Jurkat, Clone E6-1 (cell line): ENCODE measurements around the gene ASB10.

ENCODE experiments used
- DNase-seq: peaks from one replicate; pipeline ENCODE4 v3.0.0-alpha.2; 2011; ENCODE audit warnings: low read depth, low spot score
- H3K4me3 ChIP-seq: 2 replicates; pipeline ENCODE4 v1.5.1; 2011; ENCODE audit warnings: mild to moderate bottlenecking, low read length, control low read depth, moderate library complexity

ASB10 gene

DNA sequence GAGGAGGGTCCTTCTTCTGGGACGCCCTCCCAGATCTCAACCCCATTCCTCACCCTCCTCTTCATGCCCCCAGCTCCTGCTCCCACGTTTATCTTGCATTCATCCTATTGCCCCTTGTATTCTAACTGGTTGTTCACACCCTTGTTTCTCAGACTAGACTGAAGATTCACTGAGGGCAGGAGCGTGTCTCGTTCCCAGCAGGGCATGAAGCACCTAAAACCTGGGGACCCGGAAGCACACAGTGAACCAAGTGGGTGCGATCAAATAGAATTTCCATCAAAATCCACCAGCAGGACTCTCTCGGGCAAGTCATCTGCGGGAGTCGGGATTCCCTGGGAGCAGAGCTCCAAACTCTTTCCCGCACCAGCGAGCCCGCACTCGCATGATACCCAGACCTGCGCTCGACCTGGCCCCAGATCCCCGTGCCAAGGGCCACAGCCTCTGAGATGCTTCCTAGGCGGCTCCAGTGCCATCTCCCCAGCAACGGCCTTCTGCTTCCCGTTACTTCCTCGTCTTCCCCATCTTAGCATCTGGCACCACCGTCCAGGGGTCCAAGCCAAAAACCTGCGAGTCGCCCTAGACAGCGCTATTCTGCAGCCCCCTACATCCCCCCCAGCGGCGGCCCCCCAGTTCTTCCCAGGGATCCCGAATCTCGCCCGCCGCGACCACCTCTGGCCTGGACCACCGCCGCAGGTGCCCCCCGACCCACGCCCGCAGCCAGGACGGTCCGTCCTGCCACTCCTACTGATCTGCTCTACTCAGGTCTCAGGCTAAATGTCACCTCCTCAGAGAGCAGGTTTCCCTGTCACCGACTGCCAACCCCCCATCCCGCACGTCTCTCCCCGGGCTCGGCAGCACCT lies 13.4 kb downstream of the ASB10 start:
- no peak overlapping the region for H3K4me3 ChIP-seq
- DNase-seq: no peak

DNA sequence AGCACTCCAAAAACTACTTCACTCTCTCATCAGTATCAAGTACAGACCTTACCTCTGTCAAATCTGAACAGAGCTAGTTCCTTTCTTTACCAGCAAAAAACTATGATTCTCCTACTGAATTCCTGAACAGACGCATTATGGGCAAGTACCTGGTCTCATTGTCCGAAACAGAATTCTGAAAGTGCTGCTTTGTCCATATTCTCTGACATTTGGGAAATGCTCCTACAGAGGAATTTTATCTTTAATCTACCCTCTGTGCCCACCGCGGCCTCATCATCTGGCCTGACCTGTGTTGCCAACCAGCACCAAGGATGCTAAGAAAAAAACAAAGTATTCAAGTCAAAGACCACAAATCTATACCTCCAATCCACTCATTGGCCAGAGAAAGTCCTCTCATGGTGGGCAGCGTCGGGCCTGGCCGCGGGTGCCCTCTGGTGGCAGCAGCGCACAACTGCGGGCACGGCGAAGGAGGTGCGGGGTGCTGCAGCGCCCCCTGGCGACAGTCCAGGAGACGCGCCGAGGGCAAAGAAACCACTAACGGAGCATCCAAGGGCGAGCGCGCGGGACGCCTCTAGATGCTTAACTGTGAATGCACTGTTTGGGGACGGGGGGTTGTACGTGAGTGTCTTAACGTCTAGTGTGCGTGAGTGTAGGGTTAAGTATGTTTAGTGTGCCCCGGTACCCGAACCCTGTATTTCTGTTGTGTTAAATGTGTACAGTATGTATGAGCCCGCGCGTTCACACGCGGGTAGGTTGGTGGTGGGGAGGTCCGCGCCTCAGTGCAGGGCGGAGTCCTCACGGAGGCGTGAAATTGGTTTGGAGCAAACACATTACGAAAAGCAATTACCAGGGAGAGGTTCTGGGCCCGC lies 14.5 kb downstream of the ASB10 start:
- peak; percentile 47 for DNase-seq
- H3K4me3 ChIP-seq: no peak overlapping the region

DNA sequence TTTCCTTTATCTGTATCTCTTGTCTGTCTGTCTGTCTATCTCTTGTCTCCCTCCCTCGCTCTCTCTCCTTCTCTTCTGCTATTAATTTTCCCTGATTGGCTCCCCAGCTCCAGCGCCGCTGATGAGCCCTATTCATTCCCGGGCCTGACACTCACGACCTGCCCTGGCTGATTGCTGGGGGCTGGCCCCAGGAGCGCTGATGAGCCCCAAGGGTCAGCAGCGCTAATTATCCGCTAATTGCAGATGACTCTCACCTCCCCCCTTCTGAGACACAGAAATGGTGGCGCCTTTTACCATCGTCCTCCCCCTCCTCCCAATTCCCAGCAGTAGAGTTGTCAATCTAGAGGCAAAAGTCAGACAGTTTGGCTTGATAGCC lies 18.3 kb downstream of the ASB10 start:
- H3K4me3 ChIP-seq: no peak overlapping the region
- DNase-seq: no peak

DNA sequence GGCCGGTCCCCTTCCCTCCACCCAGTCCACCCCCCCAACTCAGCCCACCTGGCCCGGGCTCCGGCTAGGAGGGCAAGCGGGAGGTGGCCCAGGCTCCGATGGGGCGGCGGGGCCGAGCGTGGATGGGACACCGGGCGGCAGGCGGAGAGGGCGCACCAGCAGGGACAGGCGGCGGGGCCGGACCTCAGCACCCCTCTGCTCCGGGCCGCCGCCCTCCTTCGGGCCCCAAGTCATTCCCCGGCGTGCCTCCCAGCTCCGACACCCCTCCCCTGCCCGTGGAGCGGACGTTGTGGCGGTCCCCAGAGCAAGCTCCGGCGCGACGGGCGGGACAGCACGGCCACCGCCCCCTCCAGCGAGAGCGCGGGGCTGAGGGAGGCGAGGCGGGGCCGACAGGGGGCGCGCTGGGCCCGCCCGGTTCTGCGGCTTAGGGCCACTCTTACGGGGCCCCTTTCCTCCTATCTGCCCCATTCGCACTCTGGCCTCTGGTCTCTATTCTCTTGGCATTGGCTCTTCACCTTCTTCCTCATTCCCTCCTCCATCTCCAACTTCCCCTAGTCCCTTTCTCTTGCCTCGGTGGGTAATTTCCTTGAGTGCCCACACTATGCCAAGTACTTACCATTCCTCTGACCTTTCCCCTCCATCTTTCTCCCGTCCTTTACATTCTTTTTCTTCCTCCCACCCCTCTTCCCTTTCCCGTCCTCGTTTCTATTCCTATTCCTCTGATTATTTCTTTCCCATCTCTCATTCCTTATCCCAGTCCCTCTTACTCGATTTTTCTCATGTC lies 18.9 kb downstream of the ASB10 start:
- H3K4me3 ChIP-seq: peak overlapping the region; percentile 5; the same call in 1 of the 2 replicates

DNA sequence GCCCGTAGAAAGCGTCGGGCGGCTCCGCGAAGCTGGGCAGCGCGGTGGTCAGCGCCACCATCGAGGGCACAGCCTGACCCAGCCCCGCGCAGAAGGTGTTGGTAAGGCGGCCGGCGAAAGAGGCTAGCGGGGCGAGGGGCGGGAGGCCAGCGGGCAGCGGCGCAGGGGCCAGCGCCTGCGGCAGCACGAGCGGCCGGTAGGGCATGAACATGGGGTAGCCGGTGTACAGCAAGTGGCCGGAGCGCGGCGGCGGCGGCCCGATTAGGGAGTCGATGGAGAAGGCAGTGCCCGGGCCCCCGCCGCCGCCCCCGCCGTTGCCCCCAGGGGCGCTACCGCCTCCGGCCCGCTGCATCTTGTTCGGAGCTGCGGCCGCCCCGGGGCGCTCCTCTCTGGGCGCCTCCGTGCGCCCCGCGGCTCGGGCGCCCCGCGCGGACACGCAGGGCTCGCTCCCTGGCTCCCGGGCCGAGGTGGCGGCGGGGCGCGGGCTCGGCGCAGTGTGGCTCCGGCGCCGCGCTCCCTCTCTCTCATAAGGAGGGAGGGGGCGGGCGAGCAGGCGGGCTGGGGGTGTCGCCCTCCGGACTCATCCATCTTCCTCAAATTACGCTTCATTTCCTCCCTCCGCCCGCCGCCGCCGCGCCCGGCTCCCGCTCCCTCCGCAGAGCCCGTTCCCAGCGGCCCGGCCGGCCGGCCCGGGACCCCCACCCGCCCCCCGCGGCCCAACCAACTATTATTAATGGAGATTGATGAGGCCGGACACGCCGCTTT lies 19.7 kb downstream of the ASB10 start, which contains the start of gene GBX1:
TSS of gene GBX1 (minus strand) at position 498 of the 765 bp plus-strand sequence. CDS start at position 352, 146 bp downstream.
- H3K4me3 ChIP-seq: peak within 1 kb of the TSS; percentile 5; the same call in 1 of the 2 replicates

More for the DNA sequence above, 18.9 kb downstream of the ASB10 start:
- no peak for DNase-seq

DNA sequence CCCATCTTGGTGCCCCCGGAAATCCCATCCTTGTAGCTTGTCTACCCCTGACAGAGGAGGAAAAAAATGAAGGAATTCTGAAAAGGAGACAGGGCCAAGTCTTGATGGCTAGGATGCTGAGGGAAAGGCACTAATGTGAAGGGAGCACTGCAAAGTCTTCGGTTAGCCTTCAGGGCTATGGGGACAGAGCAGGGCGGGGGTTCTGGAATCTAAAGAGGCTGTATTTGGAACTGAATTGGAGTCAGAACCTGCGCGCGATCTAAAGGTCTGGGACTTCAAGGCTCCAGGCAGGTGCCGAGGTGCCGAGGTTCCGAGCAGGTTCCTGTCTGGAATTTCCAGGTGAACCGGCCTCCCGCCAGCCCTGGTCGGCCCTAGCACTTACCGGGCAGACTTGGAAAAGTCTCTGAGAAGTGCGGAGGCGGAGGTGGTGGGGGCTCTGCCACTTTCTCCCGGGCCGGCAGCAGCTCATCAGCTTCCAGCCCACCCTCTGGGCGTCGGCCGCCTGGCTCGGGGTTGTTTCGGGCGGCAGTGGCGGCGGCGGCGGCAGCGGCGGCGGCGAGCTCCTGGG lies 20.3 kb downstream of the ASB10 start:
- no peak overlapping the region for H3K4me3 ChIP-seq
- no peak for DNase-seq

More for the DNA sequence above, 19.7 kb downstream of the ASB10 start, which contains the start of gene GBX1:
- DNase-seq: no peak

DNA sequence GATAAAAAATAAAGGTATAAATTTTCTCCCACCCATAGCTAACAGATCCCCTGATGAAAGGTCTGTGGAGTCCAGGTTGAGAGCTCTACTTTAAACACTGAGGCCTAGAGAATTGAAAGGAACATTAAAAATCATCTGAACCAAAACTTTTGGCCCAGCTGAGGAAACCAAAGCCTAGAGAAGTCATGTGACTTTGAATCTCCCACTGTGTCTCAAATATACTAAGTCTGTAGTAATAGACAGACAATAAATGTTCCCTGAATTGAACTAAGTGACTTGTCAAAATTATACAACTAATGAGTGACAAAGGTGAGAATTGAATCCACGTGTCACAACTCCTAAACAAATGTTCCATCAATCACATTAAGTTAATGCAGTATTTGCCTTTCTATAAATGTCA lies 25.3 kb downstream of the ASB10 start:
- no peak for DNase-seq
- no peak overlapping the region for H3K4me3 ChIP-seq

DNA sequence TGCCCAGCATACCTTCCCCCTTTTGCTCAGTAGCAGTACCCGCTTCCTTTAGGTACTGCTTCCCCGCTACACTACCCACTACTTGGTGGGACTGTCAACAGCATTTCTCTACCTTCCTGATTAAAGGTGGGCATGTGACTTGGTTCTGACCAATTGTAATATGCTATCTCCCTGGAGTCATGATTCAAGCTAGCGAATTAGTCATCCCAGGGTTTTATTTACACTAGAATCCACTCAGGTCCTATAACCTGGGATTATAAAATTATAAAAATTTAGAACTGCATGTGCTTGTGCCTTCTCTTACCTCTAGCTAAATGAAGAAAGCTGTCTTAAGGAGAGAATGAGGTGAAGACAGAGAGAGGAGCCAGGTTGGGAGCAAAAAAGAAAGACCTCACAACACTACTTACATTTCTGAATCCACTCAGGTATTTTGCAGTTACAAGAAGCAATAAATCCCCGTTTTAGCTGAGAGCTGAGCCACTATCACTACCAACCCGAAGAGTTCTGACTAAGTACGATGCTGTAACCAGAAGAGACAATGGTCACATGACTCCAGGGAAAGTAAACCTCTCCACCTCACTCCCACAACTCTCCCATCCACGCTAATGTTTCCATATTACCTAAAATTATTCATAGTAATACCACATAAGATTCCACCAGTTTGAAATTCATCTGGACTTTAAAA lies 29.3 kb downstream of the ASB10 start:
- no peak for DNase-seq
- H3K4me3 ChIP-seq: no peak overlapping the region

DNA sequence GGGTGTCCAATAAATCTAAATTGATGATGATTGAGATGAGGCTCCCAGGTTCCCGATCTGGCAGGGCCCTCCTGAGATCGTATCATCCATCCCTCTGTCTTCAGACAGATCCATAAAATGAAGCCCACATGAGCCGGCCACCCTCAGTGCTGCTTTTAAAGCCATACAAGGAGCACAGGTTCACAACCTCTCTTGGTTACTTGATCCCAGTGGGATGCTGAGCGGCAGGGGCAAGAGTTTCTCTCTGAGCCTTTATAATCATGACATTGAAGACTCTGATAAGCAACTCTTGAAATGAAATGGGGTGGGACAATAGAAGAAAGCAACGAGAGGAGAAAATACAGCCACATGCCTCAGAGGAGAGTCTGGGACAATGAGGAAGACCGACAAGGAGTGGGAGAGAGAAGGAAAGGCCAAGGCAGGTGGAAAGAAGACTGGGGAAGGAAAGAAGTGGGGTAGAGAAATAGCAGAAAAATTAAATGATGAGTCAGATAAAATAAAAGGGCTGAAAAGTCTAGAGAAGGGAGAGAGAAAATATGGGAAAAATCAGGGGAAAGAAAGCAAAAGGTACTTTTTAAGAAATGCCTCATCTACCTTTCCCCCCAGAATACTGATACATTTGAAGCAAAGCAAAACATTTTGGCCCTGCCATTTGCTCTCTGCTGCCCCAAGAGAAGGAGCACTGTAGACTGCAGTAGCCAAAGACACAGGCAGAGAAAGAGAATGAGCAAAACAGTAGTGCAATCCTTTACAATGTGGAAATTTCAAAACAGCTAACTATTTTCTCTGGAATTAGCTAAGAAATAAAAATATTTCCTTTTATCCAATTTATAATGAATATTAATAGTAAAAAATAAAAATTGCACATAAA lies 34.2 kb downstream of the ASB10 start:
- DNase-seq: no peak
- H3K4me3 ChIP-seq: no peak overlapping the region

DNA sequence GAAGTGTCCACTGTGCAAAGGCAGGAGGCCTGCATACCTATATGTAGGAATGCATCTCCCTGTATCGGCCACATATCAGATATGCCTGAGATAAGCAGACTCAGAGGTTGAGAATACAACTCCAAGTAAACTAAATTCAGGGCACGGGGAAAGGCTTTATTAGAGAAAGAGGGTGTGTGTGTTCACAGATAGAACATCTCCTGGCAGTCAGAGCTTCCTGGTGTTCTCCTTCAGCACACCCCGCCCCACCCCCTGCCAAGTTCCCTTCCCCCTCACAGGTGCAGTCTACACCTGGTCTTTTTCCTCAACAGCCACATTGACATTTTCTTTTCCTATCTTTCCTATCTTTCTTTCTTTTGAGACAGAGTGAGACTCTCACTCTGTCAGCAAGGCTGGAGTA lies 36.7 kb downstream of the ASB10 start:
- no peak for DNase-seq
- no peak overlapping the region for H3K4me3 ChIP-seq

DNA sequence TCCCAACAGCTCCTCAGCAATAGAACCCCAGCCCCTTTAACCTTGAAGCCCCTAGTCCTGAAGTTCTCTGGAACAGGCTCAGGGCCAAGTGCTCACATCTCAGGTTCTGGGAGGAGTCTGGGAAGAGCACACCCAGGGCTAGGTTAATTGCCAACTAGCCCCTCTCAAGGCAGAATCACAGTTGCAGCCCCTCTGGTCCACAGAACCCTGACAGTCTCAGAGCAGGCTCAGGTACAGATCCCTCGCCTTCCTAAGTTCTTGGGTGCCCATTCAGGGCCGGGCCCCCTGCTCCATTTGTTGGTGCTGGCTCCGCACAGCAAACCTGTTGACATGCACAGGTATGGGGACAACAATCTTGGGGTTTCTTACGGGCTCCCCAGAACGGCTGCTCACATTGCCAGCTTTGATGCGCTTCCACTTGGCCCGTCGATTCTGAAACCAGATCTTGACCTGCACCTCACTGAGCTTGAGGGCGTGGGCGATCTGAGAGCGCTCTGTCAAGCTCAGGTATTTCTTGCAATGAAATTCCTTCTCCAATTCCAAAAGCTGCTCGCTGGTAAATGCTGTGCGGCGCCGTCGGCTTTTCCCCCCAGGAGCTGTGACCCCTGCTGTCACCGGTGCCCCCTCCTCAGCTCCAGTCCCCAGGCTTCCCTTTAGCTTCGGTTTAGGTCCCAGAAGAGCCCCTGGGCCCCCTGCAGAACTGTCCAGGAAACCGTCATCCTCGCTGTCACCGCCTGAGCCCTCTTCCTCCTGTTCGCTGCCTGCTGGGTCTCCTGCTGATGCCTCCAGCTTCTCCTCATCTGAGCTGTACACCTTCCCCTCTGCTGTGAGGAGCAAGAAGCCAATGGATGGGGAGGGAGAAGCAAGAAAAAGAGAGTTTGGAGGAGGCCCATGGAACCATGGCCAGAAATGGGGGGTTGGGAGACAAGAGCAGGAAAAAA lies 38.5 kb downstream of the ASB10 start:
- DNase-seq: no peak
- no peak overlapping the region for H3K4me3 ChIP-seq

DNA sequence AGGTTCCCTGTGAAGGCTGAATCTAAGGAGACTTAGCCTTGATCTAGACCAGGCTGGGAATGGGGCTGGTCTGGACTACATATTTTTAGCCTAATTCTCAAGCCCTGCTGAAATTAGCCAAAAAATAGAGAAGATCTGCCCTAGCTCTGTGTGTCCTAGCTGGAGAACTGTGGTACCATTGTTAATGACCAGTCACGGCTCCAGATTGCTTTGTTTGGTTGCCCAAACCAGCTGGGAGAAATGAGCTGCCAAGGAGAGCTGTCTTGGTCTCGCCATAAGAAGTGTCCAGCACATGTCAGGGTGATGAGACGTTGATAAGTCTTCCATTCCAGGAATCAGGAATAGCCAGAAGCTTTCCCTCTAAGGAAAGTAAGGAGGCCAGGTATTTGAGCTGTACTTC lies 40.3 kb downstream of the ASB10 start:
- no peak for DNase-seq

DNA sequence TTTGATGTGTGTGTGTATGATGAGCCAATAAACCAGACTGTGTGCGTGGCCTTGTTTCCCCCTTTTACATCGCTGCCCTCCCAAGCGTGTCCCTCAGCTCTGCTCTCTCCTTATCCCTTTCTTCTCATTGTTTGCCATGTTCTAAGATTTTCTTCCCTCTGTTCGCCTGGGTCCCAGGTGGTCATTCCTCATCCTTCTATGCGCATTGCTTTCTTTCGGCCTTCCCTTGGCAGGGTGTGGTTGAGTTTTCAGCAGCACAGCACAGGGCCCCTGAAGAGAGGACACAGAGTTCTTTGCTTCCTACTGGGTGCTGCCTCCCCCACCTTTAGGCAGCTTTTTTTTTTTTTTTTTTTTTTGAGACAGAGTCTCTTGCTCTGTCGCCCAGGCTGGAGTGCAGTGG lies 42.7 kb downstream of the ASB10 start:
- DNase-seq: no peak
- H3K4me3 ChIP-seq: no peak overlapping the region

More for the DNA sequence above, 40.3 kb downstream of the ASB10 start:
- H3K4me3 ChIP-seq: no peak overlapping the region

DNA sequence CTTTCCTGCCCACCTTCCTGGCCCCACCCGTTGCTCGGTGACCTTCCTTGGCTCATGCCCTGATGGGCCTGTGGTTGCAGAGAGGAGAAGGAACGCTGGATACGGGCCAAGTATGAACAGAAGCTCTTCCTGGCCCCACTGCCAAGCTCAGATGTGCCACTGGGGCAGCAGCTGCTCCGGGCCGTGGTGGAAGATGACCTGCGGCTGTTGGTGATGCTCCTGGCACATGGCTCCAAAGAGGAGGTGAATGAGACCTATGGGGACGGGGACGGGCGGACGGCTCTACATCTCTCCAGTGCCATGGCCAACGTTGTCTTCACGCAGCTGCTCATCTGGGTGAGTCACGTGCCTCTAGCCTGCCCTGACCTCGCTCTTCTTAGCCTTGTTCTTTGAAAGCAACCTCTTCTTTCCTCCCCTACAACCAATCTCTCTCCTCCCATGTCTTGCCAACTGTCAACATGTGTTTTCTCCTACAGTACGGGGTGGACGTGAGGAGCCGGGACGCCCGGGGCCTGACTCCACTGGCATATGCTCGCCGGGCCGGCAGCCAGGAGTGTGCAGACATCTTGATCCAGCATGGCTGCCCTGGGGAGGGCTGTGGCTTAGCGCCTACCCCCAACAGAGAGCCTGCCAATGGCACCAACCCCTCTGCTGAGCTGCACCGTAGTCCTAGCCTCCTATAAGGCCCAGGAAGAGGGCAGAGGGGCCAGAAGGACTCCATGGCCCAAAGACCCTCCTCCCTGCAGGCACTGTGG lies 43.6 kb downstream of the ASB10 start:
- no peak overlapping the region for H3K4me3 ChIP-seq
- no peak for DNase-seq

DNA sequence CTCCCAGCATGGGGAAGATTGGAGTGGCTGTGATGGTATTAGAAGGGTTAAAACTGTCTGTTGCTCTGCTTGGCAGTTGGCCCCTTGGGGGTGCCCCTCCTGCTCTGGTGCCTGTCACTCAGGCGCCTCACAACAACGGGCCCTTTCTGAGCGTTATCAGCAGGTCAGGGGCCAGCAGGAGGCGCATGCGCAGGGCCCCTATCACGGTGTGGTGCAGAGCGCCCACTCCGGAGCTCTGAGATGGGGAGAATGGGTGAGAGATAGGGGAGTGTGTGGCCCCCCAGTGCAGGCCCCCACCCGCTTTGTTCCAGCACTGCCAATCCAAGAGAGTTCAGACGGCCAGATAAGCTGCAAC lies 44.4 kb downstream of the ASB10 start:
- no peak for DNase-seq
- H3K4me3 ChIP-seq: no peak overlapping the region
